Hematopoietic multipotent progenitor cell treated with erythropoietin and hydrocortisone succinate and interleukin-3 and kit ligand, for 6 days (in vitro differentiated cells): Measurements from ENCODE around the gene PDZD4.
A peak's percentile ranks its signal among the peaks of the same experiment; 100 is the strongest.

Source experiments
- DNase-seq: peaks from one replicate; pipeline ENCODE4 v3.0.0-alpha.2; 2015

Gene PDZD4

GRCh38 chrX:153829799-153830639 is at the start of gene PDZD4:
Gene PDZD4, minus strand, starts transcription at chrX:153830544. Its CDS starts 246 bp downstream, at chrX:153830298.
- no peak for DNase-seq

- no peak for DNase-seq
These were observed 49.5 kb upstream of the PDZD4 start for GRCh38 chrX:153879741-153880439.

DNA sequence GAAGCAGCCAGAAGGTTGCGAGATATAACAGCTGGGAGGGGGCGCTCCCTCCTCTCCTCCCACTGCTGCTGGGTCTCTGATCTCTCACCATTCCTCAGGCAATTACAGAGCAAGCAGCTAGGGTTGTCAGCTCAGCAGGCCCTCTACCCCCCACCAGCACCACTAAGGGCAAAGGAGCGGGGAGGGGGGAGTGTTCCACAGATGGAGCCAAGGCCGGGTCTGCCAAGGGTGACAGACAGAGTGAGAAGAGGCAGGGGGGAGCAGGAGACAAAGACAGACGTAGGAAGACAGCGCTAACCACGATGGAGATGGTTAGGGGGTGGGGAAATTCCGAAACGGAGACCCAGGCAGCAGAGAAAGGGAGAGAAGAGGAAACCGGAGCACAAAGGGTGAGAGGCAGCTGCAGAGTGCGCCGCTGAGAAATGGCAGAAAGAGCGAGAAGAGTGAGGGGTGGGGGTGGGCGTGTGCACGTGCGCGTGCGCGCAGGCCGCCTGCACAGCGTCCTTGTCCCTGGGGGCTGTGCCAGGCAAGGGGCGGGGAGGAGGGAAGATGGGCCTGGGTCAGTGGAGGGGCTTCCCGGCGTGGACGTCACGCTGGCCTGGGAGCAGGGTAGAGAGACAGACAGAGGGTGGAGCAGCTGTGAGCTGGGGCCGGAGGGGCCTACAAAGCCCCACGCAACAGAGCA is 48.8 kb upstream of the PDZD4 start:
- DNase-seq: no peak

- no peak for DNase-seq
These were observed 48.0 kb upstream of the PDZD4 start for GRCh38 chrX:153878345-153878744.

GRCh38 chrX:153877571-153878261 is 47.4 kb upstream of the PDZD4 start:
- DNase-seq: no peak

GRCh38 chrX:153876112-153876491 is 45.8 kb upstream of the PDZD4 start:
- DNase-seq: no peak

- DNase-seq: peak; percentile 60
These were observed 45.2 kb upstream of the PDZD4 start for GRCh38 chrX:153875391-153876111.

DNA sequence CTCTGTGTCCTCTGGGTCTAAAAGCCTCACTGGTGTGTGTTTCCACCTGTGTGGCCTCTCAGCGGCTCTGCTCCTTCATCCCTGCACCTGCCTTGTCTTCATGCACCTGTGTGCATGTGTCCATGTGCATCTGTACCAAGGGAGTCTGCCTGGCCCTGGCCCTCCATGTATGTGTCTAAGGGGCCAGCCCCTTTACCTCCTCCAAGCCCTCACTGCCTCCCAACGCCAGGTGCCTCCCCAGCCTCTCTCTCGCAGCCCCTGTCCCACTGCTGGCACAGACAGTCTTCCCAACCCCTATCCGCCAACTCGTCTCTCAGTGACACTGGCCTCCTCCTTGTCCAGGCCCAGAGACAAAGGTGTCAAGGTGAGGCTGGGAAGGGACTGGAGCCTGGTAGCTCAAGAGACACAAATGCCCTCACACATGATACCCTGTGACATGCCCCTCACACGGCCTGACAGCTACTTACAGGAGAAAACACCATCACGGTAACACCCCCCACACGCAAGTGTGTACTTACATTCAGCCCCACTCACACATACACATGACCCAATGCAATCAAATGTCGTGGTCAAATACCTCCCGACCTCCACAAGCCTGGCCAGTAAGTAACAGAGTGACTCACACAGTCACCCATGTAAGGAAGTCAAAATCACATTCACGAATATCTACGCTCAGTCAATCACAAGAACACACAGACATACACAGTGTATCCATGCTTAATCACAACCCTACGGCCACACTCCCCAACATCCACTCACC is 44.2 kb upstream of the PDZD4 start:
- DNase-seq: no peak

DNA sequence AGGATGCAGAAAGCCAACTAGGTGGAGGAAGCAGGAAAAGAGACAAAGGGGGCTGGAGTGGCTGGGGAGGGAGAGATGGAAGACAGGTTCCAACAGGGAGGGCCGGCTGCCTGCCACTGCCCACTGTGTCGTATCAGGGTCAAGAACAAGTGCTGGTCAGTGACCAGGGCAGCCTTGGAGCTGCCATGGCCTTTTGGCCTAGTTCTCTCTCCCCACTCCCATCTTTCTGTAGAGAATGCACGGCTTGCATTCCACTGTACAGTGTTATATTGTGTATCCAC is 43.7 kb upstream of the PDZD4 start:
- no peak for DNase-seq

DNA sequence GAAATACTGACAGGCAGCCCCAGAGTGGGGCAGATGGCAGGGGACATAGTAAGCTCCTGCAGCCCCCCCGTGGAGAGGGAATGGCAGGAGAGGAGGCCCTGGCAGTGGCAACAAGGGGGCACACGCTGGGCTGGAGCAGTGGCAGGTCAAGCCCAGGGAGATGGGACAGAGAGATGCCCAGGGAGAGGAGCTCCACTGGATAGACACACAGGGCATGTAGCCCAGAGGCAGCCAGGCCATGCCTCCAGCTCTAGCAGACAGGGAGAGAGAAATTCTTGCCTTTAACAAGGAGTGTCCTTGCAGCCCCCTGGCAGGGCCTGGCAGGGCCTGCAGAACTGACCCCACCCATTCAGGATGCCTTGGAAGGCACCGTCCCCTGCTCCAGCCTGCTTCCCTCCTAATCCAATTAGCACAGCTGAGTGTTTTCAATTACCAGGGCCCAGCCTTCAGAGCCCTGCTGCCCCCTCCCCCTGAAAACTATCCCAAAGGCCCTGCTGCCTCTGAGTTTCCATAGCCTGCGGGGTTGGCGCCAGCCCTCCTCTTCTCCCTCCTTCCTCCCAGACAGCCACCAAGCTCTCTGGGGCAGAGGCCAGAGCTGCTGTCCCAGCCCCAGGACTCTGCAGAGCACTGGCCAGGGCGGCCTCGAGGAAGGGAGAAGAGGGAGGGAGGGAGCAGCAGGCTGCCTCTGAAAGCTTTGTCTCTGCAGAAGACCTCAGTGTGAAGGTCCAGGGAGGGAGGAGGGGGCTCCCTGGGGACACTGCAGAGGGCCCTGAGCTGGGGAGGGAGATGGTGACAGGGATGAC is 43.1 kb upstream of the PDZD4 start:
- no peak for DNase-seq

DNA sequence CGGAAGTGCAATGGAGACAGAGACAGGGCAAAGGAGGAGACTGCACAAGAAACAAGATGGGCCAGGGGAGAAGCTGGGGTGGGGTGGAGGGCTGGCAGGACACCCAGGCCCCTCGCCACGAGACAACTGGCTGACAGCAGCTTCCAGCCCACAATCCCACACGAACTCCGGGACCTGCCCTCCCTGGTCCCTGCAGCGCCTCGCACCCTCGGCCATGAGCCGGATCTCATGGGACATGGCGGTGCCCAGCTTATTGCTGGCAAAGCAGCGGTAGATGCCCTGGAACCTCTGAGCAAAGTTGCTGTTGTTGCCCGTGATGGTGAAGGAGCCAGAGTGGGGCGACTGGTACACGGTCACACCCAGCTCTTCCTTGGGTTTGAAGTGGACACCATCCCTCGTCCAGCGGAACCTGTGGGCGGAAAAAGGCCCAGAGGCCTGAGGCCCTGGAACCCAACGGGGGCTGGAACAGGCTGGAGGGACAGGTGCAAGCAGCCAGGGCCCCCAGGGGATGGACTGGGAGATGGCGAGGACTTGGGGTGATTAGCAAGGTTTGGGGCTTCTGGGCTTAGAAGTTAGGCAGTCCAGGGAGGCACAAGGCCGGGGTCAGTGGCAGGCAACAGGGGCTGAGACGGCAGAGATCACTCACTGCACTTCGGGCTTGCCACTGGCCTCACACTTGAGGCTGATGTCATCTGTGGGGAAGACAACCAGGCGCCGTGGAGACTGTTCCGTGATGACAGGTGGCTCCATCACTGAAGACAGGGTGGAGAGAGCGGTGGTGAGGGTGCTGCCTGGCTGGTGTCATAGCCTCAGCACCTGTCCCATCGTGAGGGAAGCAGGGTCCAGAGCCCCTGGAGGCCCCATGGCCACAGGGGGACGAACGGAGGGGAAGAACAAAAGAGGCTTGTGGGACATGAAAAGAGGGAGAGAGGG is 41.9 kb upstream of the PDZD4 start:
- no peak for DNase-seq

DNA sequence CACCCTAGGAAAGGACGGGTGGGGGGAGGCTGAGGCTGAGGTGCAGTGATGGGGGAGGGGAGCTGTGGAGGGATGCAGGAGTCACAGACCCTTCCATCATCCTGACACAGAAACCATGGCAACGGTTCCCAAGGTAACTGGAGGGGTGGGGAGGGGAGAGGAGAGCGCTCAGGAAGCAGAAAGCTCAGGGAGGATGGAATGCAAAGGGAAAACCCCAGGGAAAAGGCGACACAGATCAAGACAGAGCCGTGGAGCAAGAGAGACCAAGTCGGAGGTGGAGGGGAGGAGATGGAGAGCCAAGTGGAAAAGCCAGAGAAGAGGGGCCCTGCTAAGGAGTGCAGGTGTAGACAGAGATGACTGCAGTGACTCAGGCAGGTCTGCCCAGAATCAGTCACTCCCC is 41.1 kb upstream of the PDZD4 start:
- no peak for DNase-seq

- no peak for DNase-seq
These were observed 40.5 kb upstream of the PDZD4 start for GRCh38 chrX:153870791-153871360.

GRCh38 chrX:153870288-153870690 is 39.9 kb upstream of the PDZD4 start:
- DNase-seq: no peak

DNA sequence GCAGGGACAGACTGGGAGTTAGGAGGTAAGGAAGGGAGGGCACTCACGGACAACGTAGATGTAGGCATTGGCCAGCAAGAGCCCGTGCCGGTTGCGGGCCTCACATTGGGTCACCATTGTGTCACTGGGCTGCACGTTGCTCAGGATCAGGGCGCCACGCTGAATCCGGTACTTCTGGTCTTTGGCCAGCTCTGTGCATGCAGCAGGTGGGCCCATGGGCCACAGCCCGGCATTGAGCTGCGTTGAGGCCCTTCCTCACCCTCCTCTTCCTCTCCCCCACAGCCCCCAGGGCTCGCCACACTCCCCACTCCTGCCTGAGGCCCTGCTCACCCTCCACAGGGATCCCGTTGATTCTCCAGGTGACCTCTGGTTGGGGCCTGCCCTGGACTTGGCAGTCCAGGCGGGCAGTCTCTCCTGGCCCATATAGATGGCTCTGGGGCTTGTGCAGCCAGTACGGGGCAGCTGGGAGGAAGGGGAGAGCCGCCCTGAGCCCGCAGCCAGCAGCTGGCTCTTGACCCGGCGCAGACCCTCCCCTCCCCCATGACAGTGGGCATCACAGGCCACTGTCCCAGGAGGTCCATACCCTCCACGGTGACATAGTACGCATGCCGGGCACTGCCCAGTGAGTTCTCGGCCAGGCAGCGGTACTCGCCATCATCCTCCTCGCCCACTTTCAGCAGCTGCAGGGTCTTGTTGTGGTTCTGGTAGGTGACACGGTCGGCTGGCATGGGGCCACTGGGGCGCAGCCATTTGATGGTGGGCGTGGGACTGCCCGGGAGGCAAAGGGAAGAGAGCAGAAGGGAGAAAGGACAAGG is 39.3 kb upstream of the PDZD4 start:
- no peak for DNase-seq

GRCh38 chrX:153868576-153869472 is 38.5 kb upstream of the PDZD4 start:
- DNase-seq: no peak

GRCh38 chrX:153867671-153868070 is 37.3 kb upstream of the PDZD4 start:
- DNase-seq: no peak

- no peak for DNase-seq
These were observed 36.8 kb upstream of the PDZD4 start for GRCh38 chrX:153867139-153867538.
